K562 (cell line): ENCODE data around the gene ELOVL5. TPM values are rescaled to one million over a fixed set of nuclear protein-coding genes. Genes with fewer than 3 reads are reported as not detected.

Experiments used
- ATAC-seq: fragments of 200-7000 bp; cut with Tn5 transposase; 3 replicates; pipeline ENCODE4 v1.9.1; 2020; ENCODE audit warnings: moderate library complexity
- BruUV-seq: library from RNA; stranded (reverse); fragments of 400-500 nt; replicated peaks from 2 replicates; lab custom pipeline; 2021; lab: Mats Ljungman, UMichigan
- CTCF ChIA-PET: fragments of 300-600 bp; formaldehyde crosslinking; extraction: SDS; loops from one replicate; lab custom pipeline; 2021; ENCODE audit warnings: low intra/inter-chr PET ratio; lab: Yijun Ruan, JAX
- POLR2A ChIA-PET: fragments of 300-600, 350-650 bp; sonication (Branson Sonifier 250); formaldehyde crosslinking; extraction: SDS; loops from one replicate; lab custom pipeline; 2021; ENCODE audit warnings: antibody characterized with exemption, inconsistent platforms; lab: Yijun Ruan, JAX
- DNase-seq, 4 experiments: peaks; one replicate each; pipeline versions ENCODE4 v3.0.0 to v3.0.0-alpha.2; 2011 to 2018; ENCODE audit warnings: low spot score in 3 of 4, mixed read lengths in 3 of 4; ENCODE audit errors: extremely low read depth in 1 of 4
- FAIRE-seq: peaks from 2 replicates; lab custom pipeline; 2011; peaks lifted over from hg19 to GRCh38; lab: Jason Lieb, UNC
- H2AFZ ChIP-seq: 2 replicates; pipeline ENCODE4 v1.6.0; 2011; ENCODE audit warnings: low read depth, low read length, control low read depth, inconsistent platforms
- H3K27ac ChIP-seq: fragments of 200-600 bp; 3 replicates; pipeline ENCODE4 v1.8.0; 2011; ENCODE audit warnings: low read depth, mild to moderate bottlenecking, control low read depth, inconsistent platforms, low read length, moderate library complexity, mixed read lengths; ENCODE audit errors: extremely low read depth
- H3K27me3 ChIP-seq, 2 experiments: fragments of 300-600 bp in 1 of 2; 2 replicates in 1 of 2; 3 replicates in 1 of 2; pipeline versions ENCODE4 v1.6.0 to v1.8.0; 2011; ENCODE audit warnings: inconsistent platforms in 2 of 2, low read length in 2 of 2, mild to moderate bottlenecking in 1 of 2, mixed read lengths in 1 of 2, moderate library complexity in 1 of 2; ENCODE audit not compliant: control insufficient read depth in 2 of 2, insufficient read depth in 2 of 2
- H3K36me3 ChIP-seq: fragments of 300-600 bp; 3 replicates; pipeline ENCODE4 v1.8.0; 2011; ENCODE audit warnings: mild to moderate bottlenecking, low read length, inconsistent platforms; ENCODE audit not compliant: control insufficient read depth, insufficient read depth
- H3K4me1 ChIP-seq, 2 experiments: fragments of 200-600 bp in 1 of 2; replicated peaks in 1 of 2; 2 replicates in 1 of 2; 3 replicates in 1 of 2; pipeline versions ENCODE4 v1.5.1 to v1.8.0; 2011; ENCODE audit warnings: inconsistent platforms in 2 of 2, low read length in 2 of 2, mild to moderate bottlenecking in 1 of 2, mixed read lengths in 1 of 2, moderate library complexity in 1 of 2; ENCODE audit not compliant: control insufficient read depth in 2 of 2, insufficient read depth in 2 of 2
- H3K4me2 ChIP-seq: 2 replicates; pipeline ENCODE4 v1.6.1; 2011; ENCODE audit warnings: low read length, control low read depth, inconsistent platforms, mixed read lengths; ENCODE audit not compliant: insufficient read depth
- H3K4me3 ChIP-seq: fragments of 200-600 bp; sonication (generic), shearing (Covaris generic); 2 replicates; pipeline ENCODE4 v1.5.1; 2016; ENCODE audit warnings: control low read depth, inconsistent platforms
- H3K79me2 ChIP-seq: fragments of 200-600 bp; 3 replicates; pipeline ENCODE4 v1.8.0; 2011; ENCODE audit warnings: low read length, inconsistent platforms; ENCODE audit not compliant: control insufficient read depth, insufficient read depth
- H3K9ac ChIP-seq, 2 experiments: 2 replicates each; pipeline versions ENCODE4 v1.6.0 to v1.6.1; 2011; ENCODE audit warnings: low read depth in 2 of 2, low read length in 2 of 2, control low read depth in 1 of 2, inconsistent platforms in 1 of 2, mild to moderate bottlenecking in 1 of 2, mixed read lengths in 1 of 2; ENCODE audit not compliant: insufficient read depth in 1 of 2
- H3K9me1 ChIP-seq: one replicate; pipeline ENCODE4 v1.6.0; 2011; ENCODE audit warnings: inconsistent platforms, mild to moderate bottlenecking, low read length, moderate library complexity; ENCODE audit not compliant: control insufficient read depth, insufficient read depth
- H3K9me3 ChIP-seq: replicated peaks from 2 replicates; pipeline ENCODE4 v1.5.1; 2011; ENCODE audit warnings: low read depth, low read length, inconsistent platforms; ENCODE audit not compliant: control insufficient read depth, insufficient read depth
- H4K20me1 ChIP-seq: replicated peaks from 2 replicates; pipeline ENCODE4 v1.6.1; 2011; ENCODE audit warnings: low read length, inconsistent platforms, mixed read lengths; ENCODE audit not compliant: control insufficient read depth, insufficient read depth
- FOXA1 ChIP-seq: fragments of 450-650 bp; IDR thresholded peaks from 2 replicates; pipeline ENCODE4 v1.6.1; 2016; ENCODE audit warnings: mild to moderate bottlenecking, borderline replicate concordance
- FOXO4 ChIP-seq: fragments of 450-650 bp; formaldehyde crosslinking; IDR thresholded peaks from 2 replicates; pipeline ENCODE4 v1.4.0; 2020; ENCODE audit warnings: mild to moderate bottlenecking, moderate library complexity
- HOXB6 ChIP-seq: fragments of 250-450 bp; sonication (Bioruptor Pico); IDR thresholded peaks from 2 replicates; pipeline ENCODE4 v1.5.1; 2022; ENCODE audit warnings: mild to moderate bottlenecking, borderline replicate concordance
- MED1 ChIP-seq: sonication (generic); formaldehyde crosslinking; IDR thresholded peaks from 2 replicates; pipeline ENCODE4 v1.8.1; 2023; ENCODE audit warnings: missing genetic modification reagents, borderline replicate concordance
- MLX ChIP-seq, 2 experiments: fragments of 450-650 bp in 1 of 2; sonication (generic) in 1 of 2; formaldehyde crosslinking; conservative IDR thresholded peaks; 2 replicates each; pipeline versions ENCODE4 v1.4.0 to v1.8.1; 2020 to 2022; ENCODE audit warnings: mild to moderate bottlenecking in 1 of 2, missing genetic modification reagents in 1 of 2
- RB1 ChIP-seq: fragments of 450-650 bp; IDR thresholded peaks from 2 replicates; pipeline ENCODE4 v1.6.1; 2017; ENCODE audit warnings: low read depth, mild to moderate bottlenecking
- TAF1 ChIP-seq: IDR thresholded peaks from 2 replicates; pipeline ENCODE4 v1.6.1; 2011; ENCODE audit warnings: mild to moderate bottlenecking, low read length, moderate library complexity; ENCODE audit not compliant: insufficient read depth, control insufficient read depth, severe bottlenecking; ENCODE audit errors: extremely low read depth
- YY1 ChIP-seq, 3 experiments: IDR thresholded peaks; 2 replicates each; pipeline ENCODE4 v1.6.1; 2011; ENCODE audit warnings: low read length in 2 of 3, mild to moderate bottlenecking in 2 of 3, moderate library complexity in 2 of 3, borderline replicate concordance in 1 of 3, control low read depth in 1 of 3, low read depth in 1 of 3; ENCODE audit not compliant: insufficient read depth in 3 of 3, insufficient replicate concordance in 2 of 3, control insufficient read depth in 1 of 3, insufficient read length in 1 of 3; ENCODE audit errors: extremely low read depth in 1 of 3
- ZFP30 ChIP-seq: fragments of 250-450 bp; sonication (Bioruptor Pico); IDR thresholded peaks from 2 replicates; pipeline ENCODE4 v1.8.0; 2022; ENCODE audit warnings: moderate library complexity, mild to moderate bottlenecking, inconsistent platforms, borderline replicate concordance
- ZKSCAN1 ChIP-seq: fragments of 150-350 bp; IDR thresholded peaks from 2 replicates; pipeline ENCODE4 v1.6.1; 2016; ENCODE audit warnings: low read depth, low read length
- ZNF165 ChIP-seq: fragments of 250-450 bp; sonication (Bioruptor Pico); IDR thresholded peaks from 2 replicates; pipeline ENCODE4 v1.4.0; 2020; ENCODE audit warnings: borderline replicate concordance
- ZNF324 ChIP-seq: fragments of 250-450 bp; sonication (Bioruptor Pico); IDR thresholded peaks from 2 replicates; pipeline ENCODE4 v1.4.0; 2020; ENCODE audit warnings: mild to moderate bottlenecking
- ZNF511 ChIP-seq: sonication (generic); formaldehyde crosslinking; IDR thresholded peaks from 2 replicates; pipeline ENCODE4 v1.8.0; 2022; ENCODE audit warnings: mild to moderate bottlenecking, missing genetic modification reagents
- ZNF668 ChIP-seq: fragments of 250-450 bp; sonication (Bioruptor Pico); IDR thresholded peaks from 2 replicates; pipeline ENCODE4 v1.8.0; 2022; ENCODE audit warnings: mild to moderate bottlenecking, inconsistent platforms
- ZNF830 ChIP-seq: fragments of 250-450 bp; sonication (Bioruptor Pico); IDR thresholded peaks from 2 replicates; pipeline ENCODE4 v1.5.0; 2021; ENCODE audit warnings: mild to moderate bottlenecking
- WGBS: fragments of 100-300 bp; shearing (Covaris generic); methylation state at CpG from one replicate; pipeline ENCODE4 v1.1.6; 2016; ENCODE audit warnings: low coverage, mixed read lengths; ENCODE audit not compliant: insufficient coverage; ENCODE audit errors: missing lambda C conversion rate; 5-methylcytosine and 5-hydroxymethylcytosine counted together
- in situ Hi-C: fragments of 300-500 bp; cut with MboI; formaldehyde crosslinking; loops from 4 replicates; pipeline ENCODE4 v1.15.0; 2018; ENCODE audit warnings: inconsistent platforms, mixed read lengths
- intact Hi-C: fragments of 100-400 bp; cut with micrococcal nuclease; formaldehyde crosslinking; loops from 2 replicates; pipeline ENCODE4 v1.14.2; 2022
- polyA plus RNA-seq, 8 experiments: library from polyadenylated mRNA; depleted of rRNA in 4 of 8; stranded (reverse) in 5 of 8; unstranded in 3 of 8; fragments of >200 nt; fragmentation: Nextera tagmentation in 2 of 8; fragmentation: Illumina TruSeq in 1 of 8; extraction: Ambion mirVana in 2 of 8; extraction: Trizol in 1 of 8; gene quantifications; 2 replicates each; pipeline versions ENCODE4 v1.2.1 to v1.2.3, GENCODE V29; 2011 to 2014; ENCODE audit warnings: inconsistent platforms in 1 of 8, missing spikeins in 1 of 8
- total RNA-seq, 7 experiments: library from RNA; depleted of rRNA in 6 of 7; stranded (reverse); fragments of >200 nt in 6 of 7; fragmentation: Illumina TruSeq in 2 of 7; extraction: Trizol in 2 of 7; gene quantifications; 2 replicates each; pipeline versions ENCODE4 v1.2.1 to v1.2.3, GENCODE V29; 2011 to 2021; ENCODE audit warnings: low replicate concordance in 1 of 7

The ELOVL5 gene
- total and polyA plus RNA-seq, 9 of the 15 experiments (the other 6 are each of a cell fraction or from before 2014, with no cell fraction given) = 70.6 to 245 (median 132) TPM

- TF ChIP-seq ZNF324 (CRISPR knock-in tag) (no peak), ZNF668 (CRISPR knock-in tag) (no peak), YY1 (IDR thresholded peaks at IDR 0.05; ENCODE audit: borderline replicate concordance in 1 of 3, control insufficient read depth in 1 of 3, extremely low read depth in 1 of 3, insufficient read depth in 3 of 3, insufficient read length in 1 of 3, insufficient replicate concordance in 2 of 3, low read depth in 1 of 3, low read length in 2 of 3) (peak in 1 of 3 experiments; percentile 9)
These were observed 3.8 kb downstream of the ELOVL5 start (continued) for GRCh38 chr6:53344969-53345368.

- Histone ChIP-seq H3K4me2 (no peak overlapping the region), H3K9me3 (no peaks in the 10 kb centered on the region), H3K9me1 (peaks cover 5% of the 10 kb centered on the region), H4K20me1 (peaks cover 73% of the 10 kb centered on the region), H3K79me2 (peaks cover 100% of the 10 kb centered on the region), H3K4me1 (peaks cover 0 to 31% of the 10 kb centered on the region in 2 experiments; a peak in 3 of 5 replicates), H3K36me3 (peaks cover 57% of the 10 kb centered on the region), H3K27me3 (no peaks in the 10 kb centered on the region), H3K27ac (no peak overlapping the region), H3K4me3 (no peak overlapping the region), H2AFZ (no peak overlapping the region), H3K9ac (no peak overlapping the region)
- in situ Hi-C loops (no loop called here), intact Hi-C loops (no loop called here)
- BruUV-seq = no TSS peak
- ATAC-seq (no peak), FAIRE-seq (no peak), DNase-seq (no peak)
- 70% methylated on average over 2 of the region's 3 CpGs for WGBS
- ChIA-PET CTCF (no interaction called here), POLR2A (no interaction called here)
- TF ChIP-seq FOXO4 (CRISPR knock-in tag) (no peak), MED1 (CRISPR knock-in tag) (no peak), ZFP30 (CRISPR knock-in tag) (no peak), MLX (CRISPR knock-in tag; conservative IDR thresholded peaks at IDR 0.05) (no peak), FOXA1 (no peak), RB1 (no peak), TAF1 (no peak), ZNF165 (no peak), ZKSCAN1 (no peak), ZNF830 (CRISPR knock-in tag) (no peak), HOXB6 (CRISPR knock-in tag) (no peak), ZNF511 (CRISPR knock-in tag) (no peak)
These were observed 5.7 kb downstream of the ELOVL5 start for GRCh38 chr6:53343092-53343491.
